NT2/D1 (cell line): ENCODE measurements around the gene FPGS.

ENCODE experiments used
- SUZ12 ChIP-seq: IDR thresholded peaks from 2 replicates; pipeline ENCODE4 v1.6.1; 2011; ENCODE audit not compliant: insufficient read length, insufficient read depth; ENCODE audit errors: extremely low read depth
- YY1 ChIP-seq: IDR thresholded peaks from 2 replicates; pipeline ENCODE4 v1.6.1; 2011; ENCODE audit not compliant: insufficient read length, insufficient read depth

DNA sequence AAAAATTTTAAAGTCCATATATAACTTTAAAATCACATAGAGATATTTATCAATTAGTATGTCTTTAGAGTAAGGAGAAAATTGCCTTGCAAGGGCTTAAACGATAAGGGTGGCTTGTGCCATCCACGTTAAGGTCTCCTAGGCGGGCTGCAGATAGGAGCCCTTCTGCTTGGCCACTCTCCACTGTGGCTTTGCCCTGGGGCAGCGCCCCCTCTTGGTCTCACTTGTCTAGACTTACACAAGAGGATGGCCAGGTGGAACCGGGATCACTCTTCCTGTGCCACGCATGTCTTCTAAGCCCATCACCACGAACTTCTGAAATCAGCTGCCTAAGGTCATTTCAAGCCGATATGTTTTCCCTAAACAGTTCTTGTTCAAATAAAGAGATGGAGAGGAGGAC, 2.9 kb downstream of the FPGS start:
- TF ChIP-seq YY1 (no peak), SUZ12 (no peak)
